HG03520 (cell line): Measurements from ENCODE around the gene TAC3.
"Not testable (repeated sequence)": the region's sequence is repeated elsewhere in the genome, so short reads cannot be mapped to it uniquely, and the experiment has no call there.

Experiments used
- ATAC-seq: cut with Tn5 transposase; IDR thresholded peaks from one replicate; pipeline ENCODE4 v1.9.1; 2021; ENCODE audit warnings: mild to moderate bottlenecking, moderate library complexity; ENCODE audit not compliant: unreplicated experiment

The TAC3 gene

GRCh38 chr12:57037264-57037663, 20.9 kb upstream of the TAC3 start:
- no peak for ATAC-seq

GRCh38 chr12:57033431-57033830, 17.1 kb upstream of the TAC3 start:
- no peak for ATAC-seq

GRCh38 chr12:57031789-57032188, 15.5 kb upstream of the TAC3 start:
- ATAC-seq: no peak

GRCh38 chr12:57031138-57031725, 14.9 kb upstream of the TAC3 start:
- ATAC-seq: peak; percentile 41

- no peak for ATAC-seq
Observed at GRCh38 chr12:57029457-57029856, 13.1 kb upstream of the TAC3 start.

GRCh38 chr12:57027805-57028153, 11.4 kb upstream of the TAC3 start:
- no peak for ATAC-seq

GRCh38 chr12:57027011-57027804, 10.9 kb upstream of the TAC3 start:
- no peak for ATAC-seq

GRCh38 chr12:57025196-57025595, 8.9 kb upstream of the TAC3 start:
- ATAC-seq: no peak

- ATAC-seq: not testable (repeated sequence)
Observed at GRCh38 chr12:57022324-57022723, 6.0 kb upstream of the TAC3 start.

- no peak for ATAC-seq
Observed at GRCh38 chr12:57019983-57020719, 3.8 kb upstream of the TAC3 start.

- ATAC-seq: no peak
Observed at GRCh38 chr12:57018906-57019305, 2.6 kb upstream of the TAC3 start.

GRCh38 chr12:57018353-57018752, 2.0 kb upstream of the TAC3 start:
- not testable (repeated sequence) for ATAC-seq

- ATAC-seq: no peak
Observed at GRCh38 chr12:57012600-57013465, 3.5 kb downstream of the TAC3 start.

- ATAC-seq: no peak
Observed at GRCh38 chr12:57011438-57012424, 4.6 kb downstream of the TAC3 start.

- ATAC-seq: no peak
Observed at GRCh38 chr12:57010627-57011247, 5.6 kb downstream of the TAC3 start.

- ATAC-seq: no peak
Observed at GRCh38 chr12:57009949-57010626, 6.2 kb downstream of the TAC3 start.

- no peak for ATAC-seq
Observed at GRCh38 chr12:57008178-57008577, 8.2 kb downstream of the TAC3 start.

- ATAC-seq: no peak
Observed at GRCh38 chr12:57006809-57007475, 9.4 kb downstream of the TAC3 start.
